Measurements from ENCODE around the gene PPFIBP1.
A peak's percentile ranks its signal among the peaks of the same experiment; 100 is the strongest.

The PPFIBP1 gene

GRCh38 chr12:27705263-27705662, 181.3 kb downstream of the PPFIBP1 start:
- Histone ChIP-seq H3K4me3 (no peak overlapping the region), H3K27ac (no peak overlapping the region), H3K36me3 (no peaks in the 10 kb centered on the region), H3K4me1 (peaks cover 0 to 5% (median 0%) of the 10 kb centered on the region in 4 donors), H3K9me3 (no peaks in the 10 kb centered on the region), H3K27me3 (no peaks in the 10 kb centered on the region)
- no peak for DNase-seq
- intact Hi-C loops (cut with DNase I; ENCODE audit: low total_unique reads) = no loop called here
- TF ChIP-seq, protein P1, sequence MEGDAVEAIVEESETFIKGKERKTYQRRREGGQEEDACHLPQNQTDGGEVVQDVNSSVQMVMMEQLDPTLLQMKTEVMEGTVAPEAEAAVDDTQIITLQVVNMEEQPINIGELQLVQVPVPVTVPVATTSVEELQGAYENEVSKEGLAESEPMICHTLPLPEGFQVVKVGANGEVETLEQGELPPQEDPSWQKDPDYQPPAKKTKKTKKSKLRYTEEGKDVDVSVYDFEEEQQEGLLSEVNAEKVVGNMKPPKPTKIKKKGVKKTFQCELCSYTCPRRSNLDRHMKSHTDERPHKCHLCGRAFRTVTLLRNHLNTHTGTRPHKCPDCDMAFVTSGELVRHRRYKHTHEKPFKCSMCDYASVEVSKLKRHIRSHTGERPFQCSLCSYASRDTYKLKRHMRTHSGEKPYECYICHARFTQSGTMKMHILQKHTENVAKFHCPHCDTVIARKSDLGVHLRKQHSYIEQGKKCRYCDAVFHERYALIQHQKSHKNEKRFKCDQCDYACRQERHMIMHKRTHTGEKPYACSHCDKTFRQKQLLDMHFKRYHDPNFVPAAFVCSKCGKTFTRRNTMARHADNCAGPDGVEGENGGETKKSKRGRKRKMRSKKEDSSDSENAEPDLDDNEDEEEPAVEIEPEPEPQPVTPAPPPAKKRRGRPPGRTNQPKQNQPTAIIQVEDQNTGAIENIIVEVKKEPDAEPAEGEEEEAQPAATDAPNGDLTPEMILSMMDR (IDR thresholded peaks at IDR 0.05) = no peak

DNA sequence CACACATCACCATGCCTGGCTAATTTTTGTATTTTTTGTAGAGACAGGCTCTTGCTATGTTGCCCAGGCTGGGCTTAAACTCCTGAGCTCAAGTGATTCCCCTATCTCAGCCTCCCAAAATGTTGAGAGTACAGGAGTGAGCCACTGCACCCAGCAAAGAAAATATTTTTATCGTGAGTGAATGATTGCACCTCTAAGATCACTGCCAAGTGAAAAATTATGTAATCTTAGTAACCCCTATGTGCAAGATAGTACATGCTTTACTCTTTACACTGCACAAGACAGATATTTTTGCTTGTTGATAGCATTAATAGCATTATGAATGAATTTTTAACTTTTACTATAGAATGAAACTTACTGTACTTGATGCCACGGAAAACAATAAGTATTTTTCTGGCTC, 183.2 kb downstream of the PPFIBP1 start:
- no peak for DNase-seq
- Histone ChIP-seq H3K9me3 (no peaks in the 10 kb centered on the region), H3K4me3 (no peak overlapping the region), H3K27ac (no peak overlapping the region), H3K4me1 (peaks cover 0 to 15% (median 11%) of the 10 kb centered on the region in 4 donors), H3K27me3 (no peaks in the 10 kb centered on the region), H3K36me3 (no peaks in the 10 kb centered on the region)
- TF ChIP-seq, protein P1 (IDR thresholded peaks at IDR 0.05) = no peak
- intact Hi-C loops (cut with DNase I; ENCODE audit: low total_unique reads) = no loop called here

GRCh38 chr12:27709212-27709931, 185.4 kb downstream of the PPFIBP1 start:
- Histone ChIP-seq H3K4me3 (peak overlapping the region; percentile 95 to 97), H3K27ac (peak overlapping the region; percentile 84 to 85), H3K9me3 (no peaks in the 10 kb centered on the region), H3K27me3 (no peaks in the 10 kb centered on the region), H3K4me1 (peaks cover 0 to 23% (median 17%) of the 10 kb centered on the region in 4 donors), H3K36me3 (no peaks in the 10 kb centered on the region)
- TF ChIP-seq, protein P1 (IDR thresholded peaks at IDR 0.05) = no peak
- intact Hi-C loops (cut with DNase I; ENCODE audit: low total_unique reads) = no loop called here
- no peak for DNase-seq

GRCh38 chr12:27709932-27710591, 186.1 kb downstream of the PPFIBP1 start:
- Histone ChIP-seq H3K4me1 (peaks cover 0 to 23% (median 17%) of the 10 kb centered on the region in 4 donors), H3K9me3 (no peaks in the 10 kb centered on the region), H3K36me3 (peaks cover 0 to 6% (median 1%) of the 10 kb centered on the region in 3 donors), H3K27ac (peak overlapping the region; percentile 84 to 85), H3K4me3 (peak overlapping the region; percentile 95 to 97), H3K27me3 (no peaks in the 10 kb centered on the region)
- no peak for DNase-seq
- intact Hi-C loops (cut with DNase I; ENCODE audit: low total_unique reads) = loop anchor here (2.0 kb wide), 1 partner anchor 71 kb away; the partner anchor contains the start of genes KLHL42 and MANSC4
- TF ChIP-seq, protein P1 (IDR thresholded peaks at IDR 0.05) = no peak

- H3K9me3 ChIP-seq = no peaks in the 10 kb centered on the region
- H3K36me3 ChIP-seq = peaks cover 0 to 11% (median 5%) of the 10 kb centered on the region in 3 donors
- intact Hi-C loops (cut with DNase I; ENCODE audit: low total_unique reads) = loop anchor here (2.0 kb wide), 1 partner anchor 70 kb away; the partner anchor contains the start of genes KLHL42 and MANSC4
- H3K4me3 ChIP-seq = peak within 1 kb of the TSS; percentile 95 to 97
- H3K4me1 ChIP-seq = peaks cover 0 to 23% (median 17%) of the 10 kb centered on the region in 4 donors
- H3K27me3 ChIP-seq = no peaks in the 10 kb centered on the region
- peak within 1 kb of the TSS; percentile 84 to 85 for H3K27ac ChIP-seq
- TF ChIP-seq, protein P1 (IDR thresholded peaks at IDR 0.05) = no peak
- DNase-seq = peak; percentile 91 to 95
Measured at GRCh38 chr12:27710592-27711316, 186.7 kb downstream of the PPFIBP1 start, which contains the start of gene MRPS35. Gene MRPS35, plus strand, starts transcription at chr12:27710832. Its CDS starts 12 bp downstream, at chr12:27710844.
